ENCODE measurements around the gene CPVL.
A peak's percentile ranks its signal among the peaks of the same experiment; 100 is the strongest.

Gene CPVL

DNA sequence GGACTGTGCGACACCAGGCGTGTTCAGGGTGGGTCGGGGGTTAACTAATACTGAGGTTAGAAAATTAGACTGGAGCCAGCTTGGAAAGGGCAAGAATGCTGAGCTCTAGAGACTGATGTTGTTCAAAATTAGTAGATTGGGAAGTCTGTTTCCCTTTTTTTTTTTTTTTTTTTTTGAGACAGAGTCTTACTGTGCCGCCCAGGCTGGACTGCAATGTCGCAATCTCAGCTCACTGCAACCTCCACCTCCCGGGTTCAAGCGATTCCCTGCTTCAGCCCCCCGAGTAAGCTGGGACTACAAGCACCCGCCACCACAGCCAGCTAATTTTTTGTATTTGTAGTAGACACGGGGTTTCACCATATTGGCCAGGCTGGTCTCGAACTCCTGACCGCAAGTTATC lies 2.7 kb upstream of the CPVL start:
- H3K4me1 Mint-ChIP-seq, result peaks cover 29% of the 10 kb centered on the region
- no peaks in the 10 kb centered on the region for H3K9me3 Mint-ChIP-seq
- H3K4me3 Mint-ChIP-seq, result no peak overlapping the region
- TF ChIP-seq, protein P1, sequence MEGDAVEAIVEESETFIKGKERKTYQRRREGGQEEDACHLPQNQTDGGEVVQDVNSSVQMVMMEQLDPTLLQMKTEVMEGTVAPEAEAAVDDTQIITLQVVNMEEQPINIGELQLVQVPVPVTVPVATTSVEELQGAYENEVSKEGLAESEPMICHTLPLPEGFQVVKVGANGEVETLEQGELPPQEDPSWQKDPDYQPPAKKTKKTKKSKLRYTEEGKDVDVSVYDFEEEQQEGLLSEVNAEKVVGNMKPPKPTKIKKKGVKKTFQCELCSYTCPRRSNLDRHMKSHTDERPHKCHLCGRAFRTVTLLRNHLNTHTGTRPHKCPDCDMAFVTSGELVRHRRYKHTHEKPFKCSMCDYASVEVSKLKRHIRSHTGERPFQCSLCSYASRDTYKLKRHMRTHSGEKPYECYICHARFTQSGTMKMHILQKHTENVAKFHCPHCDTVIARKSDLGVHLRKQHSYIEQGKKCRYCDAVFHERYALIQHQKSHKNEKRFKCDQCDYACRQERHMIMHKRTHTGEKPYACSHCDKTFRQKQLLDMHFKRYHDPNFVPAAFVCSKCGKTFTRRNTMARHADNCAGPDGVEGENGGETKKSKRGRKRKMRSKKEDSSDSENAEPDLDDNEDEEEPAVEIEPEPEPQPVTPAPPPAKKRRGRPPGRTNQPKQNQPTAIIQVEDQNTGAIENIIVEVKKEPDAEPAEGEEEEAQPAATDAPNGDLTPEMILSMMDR (IDR thresholded peaks at IDR 0.05; ENCODE audit: unreplicated experiment in 3 of 3), result no peak
- no peaks in the 10 kb centered on the region for H3K36me3 Mint-ChIP-seq (ENCODE audit: low read depth)
- peaks cover 29% of the 10 kb centered on the region for H3K27me3 Mint-ChIP-seq (ENCODE audit: low read depth)
- no peak overlapping the region for H3K27ac Mint-ChIP-seq

DNA sequence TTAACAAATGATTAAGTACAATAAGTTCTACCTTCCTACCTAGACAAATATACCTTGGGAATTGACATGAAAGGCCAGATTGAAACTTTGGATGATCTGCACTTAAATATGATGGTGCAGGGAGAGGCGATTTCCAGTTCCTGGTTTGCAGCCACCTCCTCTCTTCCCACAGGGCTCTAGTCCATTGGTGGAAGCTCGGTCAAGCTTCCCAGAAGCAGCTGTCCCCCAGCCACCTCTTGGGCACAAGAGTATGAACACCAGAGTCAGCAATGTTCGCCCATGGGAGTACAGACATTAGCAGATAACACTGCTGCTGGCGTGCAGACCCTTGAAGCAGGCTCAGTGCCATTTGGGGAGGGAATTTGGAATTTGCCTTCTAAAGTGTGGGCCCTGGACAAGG lies 1.5 kb upstream of the CPVL start:
- Mint-ChIP-seq H3K9me3 (no peaks in the 10 kb centered on the region), H3K27me3 (ENCODE audit: low read depth) (peaks cover 41% of the 10 kb centered on the region), H3K36me3 (ENCODE audit: low read depth) (no peaks in the 10 kb centered on the region), H3K27ac (no peak overlapping the region), H3K4me1 (peaks cover 29% of the 10 kb centered on the region), H3K4me3 (peak overlapping the region; percentile 8 to 51 (median 25))
- TF ChIP-seq, protein P1 (IDR thresholded peaks at IDR 0.05; ENCODE audit: unreplicated experiment in 3 of 3), result no peak

- no peaks in the 10 kb centered on the region for H3K36me3 Mint-ChIP-seq (ENCODE audit: low read depth)
- peaks cover 44% of the 10 kb centered on the region for H3K27me3 Mint-ChIP-seq (ENCODE audit: low read depth)
- peak overlapping the region; percentile 93 to 96 (median 93) for H3K4me3 Mint-ChIP-seq
- H3K9me3 Mint-ChIP-seq, result no peaks in the 10 kb centered on the region
- TF ChIP-seq, protein P1 (IDR thresholded peaks at IDR 0.05; ENCODE audit: unreplicated experiment in 3 of 3), result peak in 1 of 3 experiments; percentile 7
- peaks cover 32% of the 10 kb centered on the region for H3K4me1 Mint-ChIP-seq
- H3K27ac Mint-ChIP-seq, result peak overlapping the region; percentile 48 to 61 (median 49)
Measured at GRCh38 chr7:29146888-29147609, 712 bp upstream of the CPVL start.

DNA sequence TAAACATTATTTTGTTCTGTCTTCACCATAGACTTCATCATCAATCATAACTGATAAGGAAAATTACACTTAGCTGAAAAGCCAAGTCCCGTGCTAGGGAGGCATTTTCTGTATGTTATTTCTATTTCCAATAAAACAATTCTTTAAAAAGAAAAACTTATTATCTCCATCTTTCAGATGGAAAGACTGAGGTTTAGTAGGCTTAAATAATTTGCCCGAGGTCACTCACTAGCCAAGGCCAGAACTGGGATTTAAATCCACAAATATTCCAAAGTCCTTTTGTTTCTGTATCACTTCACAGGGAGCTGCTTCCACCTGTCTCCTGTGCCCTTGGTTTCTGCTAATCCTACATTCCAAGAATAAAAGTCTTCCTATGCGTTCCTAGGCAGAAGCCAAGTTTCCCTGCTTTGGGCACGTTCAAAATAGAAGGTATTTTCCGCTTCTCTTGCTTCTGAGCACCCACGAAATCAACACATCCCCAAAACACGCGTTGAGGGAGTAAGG lies 732 bp downstream of the CPVL start:
- peak overlapping the region in 2 of 3 experiments; percentile 48 to 49 for H3K27ac Mint-ChIP-seq
- TF ChIP-seq, protein P1 (IDR thresholded peaks at IDR 0.05; ENCODE audit: unreplicated experiment in 3 of 3), result no peak

GRCh38 chr7:29143751-29144150 lies 2.6 kb downstream of the CPVL start:
- TF ChIP-seq, protein P1 (IDR thresholded peaks at IDR 0.05; ENCODE audit: unreplicated experiment in 3 of 3), result no peak
- Mint-ChIP-seq H3K27ac (no peak overlapping the region), H3K4me3 (no peak overlapping the region), H3K36me3 (ENCODE audit: low read depth) (no peaks in the 10 kb centered on the region), H3K4me1 (peaks cover 35% of the 10 kb centered on the region), H3K9me3 (no peaks in the 10 kb centered on the region), H3K27me3 (ENCODE audit: low read depth) (peaks cover 51% of the 10 kb centered on the region)

More for the DNA sequence above, 732 bp downstream of the CPVL start:
- Mint-ChIP-seq H3K9me3 (no peaks in the 10 kb centered on the region), H3K4me1 (peaks cover 35% of the 10 kb centered on the region), H3K36me3 (ENCODE audit: low read depth) (no peaks in the 10 kb centered on the region), H3K27me3 (ENCODE audit: low read depth) (peaks cover 48% of the 10 kb centered on the region), H3K4me3 (peak overlapping the region; percentile 93 to 96 (median 93))

All from nephron (organoid).